ENCODE data around the gene DYNLT5. TPM values are rescaled to one million over a fixed set of nuclear protein-coding genes. Genes with fewer than 3 reads are reported as not detected.

The DYNLT5 gene
- total RNA-seq, 1 donor from 2014 or later: 2.2 TPM

DNA sequence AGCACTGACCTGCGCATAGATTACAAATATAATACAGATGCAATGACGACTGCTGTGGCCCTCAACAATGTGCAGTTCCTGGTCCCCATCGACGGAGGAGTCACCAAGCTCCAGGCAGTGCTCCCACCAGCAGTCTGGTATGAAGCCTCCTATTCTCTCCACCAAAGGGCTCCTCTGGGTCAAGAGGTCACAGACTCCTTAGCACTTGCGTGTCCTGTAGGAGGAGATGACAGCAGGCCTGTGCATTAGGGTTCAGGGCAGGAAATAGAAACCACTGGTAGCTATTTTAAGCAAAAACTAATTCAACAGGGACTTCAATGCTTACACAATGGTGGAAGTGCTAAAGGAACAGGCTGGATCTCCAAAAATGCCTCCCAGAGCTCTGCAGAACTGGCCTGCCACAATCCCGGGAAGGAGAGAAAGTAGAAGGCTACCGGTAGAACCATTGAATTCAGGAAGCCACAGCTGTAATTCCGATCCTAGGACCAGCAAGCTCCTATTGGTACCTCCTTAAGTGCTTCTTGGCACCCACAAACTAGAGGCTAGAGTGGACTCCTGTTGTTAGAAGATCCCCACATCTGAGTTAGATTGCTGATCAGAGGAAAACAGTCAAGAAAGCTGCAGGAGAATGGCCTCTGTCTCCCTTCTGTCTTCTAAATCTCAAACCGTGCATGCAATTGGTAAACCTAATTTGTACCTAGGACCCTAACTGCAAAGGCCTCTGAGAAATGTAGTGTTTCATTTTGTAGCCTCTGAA, 12.7 kb upstream of the DYNLT5 start:
- intact Hi-C loops (cut with micrococcal nuclease): no loop called here
- DNase-seq (no peak), ATAC-seq (peak; percentile 45)

DNA sequence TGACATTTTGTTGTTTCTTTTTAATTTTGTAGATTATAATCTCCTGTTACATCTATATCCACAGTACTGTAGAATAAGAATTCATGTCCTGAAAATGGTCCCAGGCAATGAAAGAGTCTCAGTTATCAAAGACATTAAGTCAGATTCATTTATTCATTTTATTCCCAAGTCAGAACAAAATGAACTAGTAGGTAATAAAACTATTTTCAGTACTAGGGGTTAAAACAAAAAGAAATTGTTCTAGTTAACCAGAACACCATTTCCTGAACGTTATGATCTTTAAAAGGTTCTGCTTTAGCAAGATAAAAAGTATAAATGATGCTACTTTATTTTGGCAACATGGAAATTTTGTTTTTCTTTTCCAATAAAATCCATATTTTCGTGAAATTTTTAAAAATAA, 6.8 kb upstream of the DYNLT5 start:
- ATAC-seq: no peak
- intact Hi-C loops (cut with micrococcal nuclease): no loop called here
- DNase-seq: no peak

DNA sequence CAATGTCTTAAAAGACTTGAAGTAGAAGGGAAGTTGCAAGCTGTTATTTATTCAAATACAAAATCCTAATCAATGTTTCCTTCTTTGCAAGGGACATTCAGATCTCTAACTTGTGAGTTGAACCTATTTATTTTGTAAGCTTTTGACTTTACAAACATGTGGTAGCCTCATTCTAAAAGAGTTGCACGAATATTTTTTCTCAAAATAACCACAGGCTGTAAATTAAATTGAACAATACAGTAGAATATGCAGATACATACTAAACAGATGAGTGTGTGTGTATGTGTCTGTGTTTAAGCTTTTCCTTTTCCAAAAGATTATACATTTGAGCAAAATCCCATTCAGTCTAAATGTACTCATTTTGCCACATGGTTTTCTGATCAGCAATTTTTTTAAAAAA, 4.8 kb upstream of the DYNLT5 start:
- ATAC-seq: no peak
- DNase-seq: no peak
- intact Hi-C loops (cut with micrococcal nuclease): no loop called here

- ATAC-seq: no peak
- intact Hi-C loops (cut with micrococcal nuclease): no loop called here
Measured at GRCh38 chr1:66750577-66750976, 1.7 kb upstream of the DYNLT5 start.

DNA sequence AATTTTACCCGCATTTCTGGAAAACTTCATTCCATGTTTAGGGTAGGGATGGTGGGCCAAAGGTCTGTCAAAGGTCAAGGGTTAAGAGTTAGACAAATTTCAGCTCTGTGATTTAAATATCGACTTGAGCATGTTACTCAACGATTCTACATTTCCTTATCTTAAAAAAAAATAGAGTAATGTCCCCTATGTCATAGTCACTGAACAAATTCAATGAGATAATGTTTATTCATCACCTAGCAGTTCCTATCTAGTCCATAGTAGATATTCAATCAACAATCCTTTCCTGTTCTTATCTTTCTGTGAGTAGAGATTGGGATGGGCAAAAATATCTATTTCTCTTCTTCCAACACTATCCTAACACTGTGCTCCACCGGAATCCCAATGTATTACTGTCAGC, 1.1 kb upstream of the DYNLT5 start:
- no peak for ATAC-seq
- intact Hi-C loops (cut with micrococcal nuclease): no loop called here
- no peak for DNase-seq

More at GRCh38 chr1:66750577-66750976, 1.7 kb upstream of the DYNLT5 start:
- no peak for DNase-seq

DNA sequence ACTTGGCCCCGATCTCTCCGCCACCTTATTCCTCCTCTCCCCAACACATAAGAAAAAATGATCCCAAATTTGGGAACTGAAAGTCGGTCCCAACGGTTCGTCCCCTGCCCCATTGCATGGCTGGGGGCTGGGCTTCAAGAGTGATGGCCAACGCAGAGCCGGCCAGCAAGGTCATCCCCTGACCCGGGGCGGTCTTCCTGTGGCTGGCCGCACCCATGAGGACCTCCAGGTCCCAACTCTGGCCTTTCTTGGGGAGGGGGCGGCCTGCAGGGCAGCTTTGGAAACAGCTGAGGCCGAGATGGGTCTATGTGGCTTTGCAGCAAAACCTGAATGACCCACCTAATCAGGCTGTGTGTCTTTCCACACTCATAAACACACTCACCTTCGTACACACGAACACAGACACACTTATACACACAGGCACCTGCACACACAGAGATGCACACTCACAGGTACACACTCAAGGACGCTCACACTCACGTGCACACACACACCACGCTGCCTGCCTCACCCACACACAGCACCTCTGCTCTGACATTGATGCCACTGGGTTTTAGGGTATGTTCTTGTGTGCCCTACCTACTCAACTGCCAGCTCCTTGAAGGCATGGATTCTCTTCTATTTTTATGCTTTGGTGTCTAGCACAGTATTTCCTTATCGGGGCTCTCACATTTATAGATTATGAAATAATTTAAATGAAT, 562 bp downstream of the DYNLT5 start:
- peak; percentile 37 for DNase-seq
- intact Hi-C loops (cut with micrococcal nuclease): no loop called here

GRCh38 chr1:66757722-66758240, 5.5 kb downstream of the DYNLT5 start:
- ATAC-seq: no peak
- intact Hi-C loops (cut with micrococcal nuclease): no loop called here
- DNase-seq: no peak

More for the DNA sequence above, 562 bp downstream of the DYNLT5 start:
- ATAC-seq: peak; percentile 50

DNA sequence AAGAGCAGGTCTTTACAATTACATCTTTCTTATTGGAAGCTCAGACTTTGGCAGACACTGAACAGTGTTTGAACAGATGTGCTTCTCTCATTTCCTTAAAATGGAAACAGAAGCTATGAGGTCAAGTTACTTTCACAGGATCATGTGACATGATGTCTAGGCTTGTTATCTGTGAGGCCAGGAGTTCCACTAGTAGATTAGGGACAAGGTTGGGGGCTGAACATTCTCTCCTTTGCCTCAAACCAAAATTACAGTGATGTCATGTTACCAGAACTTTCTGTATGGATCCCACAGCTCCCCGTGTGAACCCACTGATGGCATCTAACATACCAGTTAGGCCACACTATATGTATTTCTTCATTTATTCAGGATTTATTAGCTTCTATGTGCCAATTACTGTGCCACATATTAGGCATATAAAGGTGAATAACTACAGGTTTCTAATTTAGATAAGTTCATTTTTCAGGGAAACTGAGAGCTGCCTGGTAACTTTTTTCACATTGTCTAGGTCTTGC, 6.0 kb downstream of the DYNLT5 start:
- intact Hi-C loops (cut with micrococcal nuclease): no loop called here
- no peak for DNase-seq
- peak; percentile 74 for ATAC-seq

- ATAC-seq: no peak
- intact Hi-C loops (cut with micrococcal nuclease): loop anchor here (10.0 kb wide), 1 partner anchor 384 kb away; no protein-coding TSS in a partner anchor
- no peak for DNase-seq
Measured at GRCh38 chr1:66760506-66760905, 8.2 kb downstream of the DYNLT5 start.

DNA sequence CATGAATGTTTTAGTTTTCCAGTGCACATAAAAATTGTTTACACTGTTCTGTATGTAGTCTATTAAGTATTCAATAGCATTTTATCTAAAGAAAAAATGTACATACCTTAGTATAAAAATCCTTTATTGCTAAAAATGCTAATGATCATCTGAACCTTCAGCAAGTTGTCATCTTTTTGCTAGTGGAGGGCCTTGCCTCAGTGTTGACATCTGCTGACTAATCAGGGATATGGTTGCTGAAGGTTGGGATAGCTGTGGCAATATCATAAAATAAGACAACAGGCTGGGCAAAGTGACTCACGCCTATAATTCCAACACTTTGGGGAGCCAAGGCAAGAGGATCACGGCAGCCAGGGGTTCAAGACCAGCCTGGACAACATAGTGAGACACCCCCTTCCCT, 9.0 kb downstream of the DYNLT5 start:
- ATAC-seq (no peak), DNase-seq (no peak)
- intact Hi-C loops (cut with micrococcal nuclease): loop anchor here (10.0 kb wide), 1 partner anchor 384 kb away; no protein-coding TSS in a partner anchor

GRCh38 chr1:66764994-66765578, 12.8 kb downstream of the DYNLT5 start:
- intact Hi-C loops (cut with micrococcal nuclease): loop anchor here (10.0 kb wide), 1 partner anchor 380 kb away; no protein-coding TSS in a partner anchor
- DNase-seq (no peak), ATAC-seq (peak; percentile 46)

GRCh38 chr1:66767626-66768025, 15.4 kb downstream of the DYNLT5 start:
- ATAC-seq (no peak), DNase-seq (no peak)
- intact Hi-C loops (cut with micrococcal nuclease): loop anchor here (10.0 kb wide), 1 partner anchor 377 kb away; no protein-coding TSS in a partner anchor

DNA sequence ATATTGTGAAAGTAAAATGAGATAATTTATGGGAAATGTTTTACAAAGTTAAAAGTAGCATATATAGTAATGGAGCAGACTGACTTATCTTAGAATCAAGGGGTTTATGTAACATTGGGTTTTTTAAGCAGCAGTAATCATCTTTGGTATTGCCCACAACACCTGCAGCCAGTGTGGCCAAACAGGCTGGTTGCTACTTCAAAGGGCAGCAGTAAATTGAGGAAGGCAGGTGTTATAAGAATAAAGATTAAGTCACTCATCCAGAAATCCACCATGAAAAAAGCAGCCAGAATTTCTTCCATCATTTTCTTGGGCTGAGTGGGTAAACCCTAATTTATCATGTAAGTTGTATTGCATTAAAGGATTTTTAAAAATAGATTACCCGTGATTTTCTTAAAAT, 16.7 kb downstream of the DYNLT5 start:
- ATAC-seq: no peak
- DNase-seq: no peak
- intact Hi-C loops (cut with micrococcal nuclease): loop anchor here (10.0 kb wide), 1 partner anchor 376 kb away; no protein-coding TSS in a partner anchor

- intact Hi-C loops (cut with micrococcal nuclease): loop anchor here (10.0 kb wide), 1 partner anchor 375 kb away; no protein-coding TSS in a partner anchor
- DNase-seq (no peak), ATAC-seq (no peak)
Measured at GRCh38 chr1:66769512-66770229, 17.4 kb downstream of the DYNLT5 start.

GRCh38 chr1:66770240-66770639, 18.0 kb downstream of the DYNLT5 start:
- intact Hi-C loops (cut with micrococcal nuclease): no loop called here
- no peak for DNase-seq

GRCh38 chr1:66770694-66771093, 18.4 kb downstream of the DYNLT5 start:
- ATAC-seq (no peak), DNase-seq (no peak)
- intact Hi-C loops (cut with micrococcal nuclease): no loop called here

More at GRCh38 chr1:66770240-66770639, 18.0 kb downstream of the DYNLT5 start:
- ATAC-seq: no peak

- intact Hi-C loops (cut with micrococcal nuclease): no loop called here
- no peak for ATAC-seq
- no peak for DNase-seq
Measured at GRCh38 chr1:66773227-66773626, 21.0 kb downstream of the DYNLT5 start.

GRCh38 chr1:66774438-66774837, 22.2 kb downstream of the DYNLT5 start:
- intact Hi-C loops (cut with micrococcal nuclease): no loop called here
- no peak for DNase-seq

DNA sequence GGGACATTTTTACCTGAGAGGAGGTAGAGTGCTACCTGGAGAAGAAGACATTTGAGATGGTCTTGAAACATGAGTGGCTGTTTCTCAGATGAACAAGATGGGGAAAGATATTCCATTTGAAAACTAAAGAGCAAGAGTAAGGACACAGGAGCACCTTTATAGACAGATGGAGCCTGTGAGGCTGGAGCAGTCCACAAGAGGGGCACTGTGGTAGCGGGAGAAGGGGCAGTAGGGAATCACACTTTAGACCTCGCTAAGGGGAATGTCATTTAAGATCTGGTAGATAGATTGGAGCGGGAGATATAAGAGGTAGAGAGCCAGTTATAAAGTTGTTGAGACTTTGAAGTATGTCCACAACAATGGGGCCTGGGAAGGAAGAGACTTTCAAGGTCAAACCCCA, 23.4 kb downstream of the DYNLT5 start:
- ATAC-seq (no peak), DNase-seq (no peak)
- intact Hi-C loops (cut with micrococcal nuclease): no loop called here

More at GRCh38 chr1:66774438-66774837, 22.2 kb downstream of the DYNLT5 start:
- no peak for ATAC-seq

All from left ventricle myocardium superior (tissue), 1 donor.